CD14-positive monocyte (primary cell): ENCODE measurements around the gene FKBP5. TPM values are rescaled to one million over a fixed set of nuclear protein-coding genes. Genes with fewer than 3 reads are reported as not detected.

Experiments used
- DNase-seq, 3 donors: peaks; one replicate each; pipeline ENCODE4 v3.0.0-alpha.2; 2011 to 2022
- H2AFZ ChIP-seq: 2 replicates; pipeline ENCODE4 v1.6.0; 2012; ENCODE audit warnings: mild to moderate bottlenecking, low read depth, low read length, inconsistent platforms; ENCODE audit not compliant: insufficient read depth, poor library complexity, severe bottlenecking
- H3K27ac ChIP-seq, 2 donors: 1 replicate in 1 of 2; 2 replicates in 1 of 2; pipeline ENCODE4 v1.5.1; 2012 to 2013; ENCODE audit warnings: low read length in 2 of 2, control low read depth in 1 of 2, inconsistent platforms in 1 of 2, low read depth in 1 of 2, mild to moderate bottlenecking in 1 of 2
- H3K27me3 ChIP-seq, 2 donors: one replicate each; pipeline versions ENCODE4 v1.6.0 to v1.6.1; 2011 to 2013; ENCODE audit warnings: low read length in 2 of 2; ENCODE audit not compliant: control insufficient read depth in 2 of 2, insufficient read depth in 2 of 2
- H3K36me3 ChIP-seq, 2 donors: replicated peaks in 1 of 2; 1 replicate in 1 of 2; 2 replicates in 1 of 2; pipeline versions ENCODE4 v1.5.1 to v1.6.1; 2012 to 2013; ENCODE audit warnings: low read length in 2 of 2, control low read depth in 1 of 2, inconsistent platforms in 1 of 2, mild to moderate bottlenecking in 1 of 2; ENCODE audit not compliant: insufficient read depth in 2 of 2, control insufficient read depth in 1 of 2
- H3K4me1 ChIP-seq, 2 donors: 1 replicate in 1 of 2; 2 replicates in 1 of 2; pipeline versions ENCODE4 v1.5.1 to v1.6.1; 2012 to 2013; ENCODE audit warnings: low read length in 2 of 2, control low read depth in 1 of 2, inconsistent platforms in 1 of 2, mild to moderate bottlenecking in 1 of 2, moderate library complexity in 1 of 2; ENCODE audit not compliant: insufficient read depth in 2 of 2, control insufficient read depth in 1 of 2
- H3K4me2 ChIP-seq: replicated peaks from 2 replicates; pipeline ENCODE3; 2012; ENCODE audit warnings: low read length, moderate library complexity, mild to moderate bottlenecking; ENCODE audit not compliant: poor library complexity, severe bottlenecking; ENCODE audit errors: extremely low read depth
- H3K4me3 ChIP-seq, 3 experiments: fragments of 200-600 bp in 1 of 3; sonication (generic) in 1 of 3; replicated peaks in 1 of 3; 1 replicate in 2 of 3; 2 replicates in 1 of 3; pipeline ENCODE4 v1.5.1; 2011 to 2013; ENCODE audit warnings: low read length in 3 of 3, mild to moderate bottlenecking in 3 of 3, control low read depth in 2 of 3, low read depth in 2 of 3, inconsistent platforms in 1 of 3, moderate library complexity in 1 of 3
- H3K79me2 ChIP-seq: 2 replicates; pipeline ENCODE4 v1.6.0; 2012; ENCODE audit warnings: mild to moderate bottlenecking, control low read depth, inconsistent platforms, low read length, moderate library complexity; ENCODE audit not compliant: insufficient read depth
- H3K9ac ChIP-seq: 2 replicates; pipeline ENCODE4 v1.6.0; 2017; ENCODE audit warnings: low read length, mild to moderate bottlenecking; ENCODE audit not compliant: insufficient read depth, poor library complexity, severe bottlenecking
- H3K9me3 ChIP-seq, 2 donors: replicated peaks in 1 of 2; 1 replicate in 1 of 2; 2 replicates in 1 of 2; pipeline versions ENCODE4 v1.5.1 to v1.6.1; 2012 to 2013; ENCODE audit warnings: low read length in 2 of 2, control low read depth in 1 of 2; ENCODE audit not compliant: control insufficient read depth in 1 of 2, insufficient read depth in 1 of 2
- H4K20me1 ChIP-seq: 2 replicates; pipeline ENCODE4 v1.6.0; 2012; ENCODE audit warnings: mild to moderate bottlenecking, low read length, control low read depth, moderate library complexity; ENCODE audit not compliant: insufficient read depth
- H3K27ac Mint-ChIP-seq, 7 donors: one replicate each; pipeline ENCODE4 v1.8.0; 2020; ENCODE audit warnings: mild to moderate bottlenecking in 7 of 7, mixed read lengths in 7 of 7, moderate library complexity in 6 of 7, inconsistent platforms in 2 of 7
- H3K27me3 Mint-ChIP-seq, 3 donors: one replicate each; pipeline ENCODE4 v1.8.0; 2021 to 2022; ENCODE audit warnings: low read depth in 3 of 3, mild to moderate bottlenecking in 3 of 3, mixed read lengths in 3 of 3, moderate library complexity in 3 of 3, inconsistent platforms in 1 of 3
- H3K36me3 Mint-ChIP-seq, 2 donors: one replicate each; pipeline ENCODE4 v1.8.0; 2020; ENCODE audit warnings: mixed read lengths in 2 of 2, inconsistent platforms in 1 of 2, mild to moderate bottlenecking in 1 of 2
- H3K4me1 Mint-ChIP-seq: one replicate; pipeline ENCODE4 v1.8.0; 2020; ENCODE audit warnings: mild to moderate bottlenecking, mixed read lengths
- H3K4me3 Mint-ChIP-seq, 2 donors: one replicate each; pipeline ENCODE4 v1.8.0; 2020; ENCODE audit warnings: mild to moderate bottlenecking in 2 of 2, mixed read lengths in 2 of 2, moderate library complexity in 1 of 2
- H3K9me3 Mint-ChIP-seq, 7 donors: one replicate each; pipeline ENCODE4 v1.8.0; 2020 to 2022; ENCODE audit warnings: mixed read lengths in 7 of 7, mild to moderate bottlenecking in 6 of 7, moderate library complexity in 6 of 7, inconsistent platforms in 2 of 7
- CTCF ChIP-seq: fragments of 200-600 bp; IDR thresholded peaks from one replicate; pipeline ENCODE4 v1.8.0; 2022; ENCODE audit warnings: antibody characterized with exemption, mild to moderate bottlenecking
- WGBS: methylation state at CpG from one replicate; pipeline ENCODE4 v1.1.5; 2013; ENCODE audit warnings: missing lambda C conversion rate; ENCODE audit not compliant: insufficient coverage; 5-methylcytosine and 5-hydroxymethylcytosine counted together
- intact Hi-C, 2 donors: fragments of 100-400 bp; cut with micrococcal nuclease; formaldehyde crosslinking; loops; one replicate each; pipeline versions ENCODE4 v1.15.0 to v1.15.1; 2023
- polyA plus RNA-seq, 3 donors: library from polyadenylated mRNA; depleted of rRNA in 1 of 3; unstranded in 2 of 3; stranded (reverse) in 1 of 3; fragments of 300-500 nt in 2 of 3; fragments of >200 nt in 1 of 3; fragmentation: Illumina TruSeq in 2 of 3; gene quantifications; 1 replicate in 2 of 3; 2 replicates in 1 of 3; pipeline ENCODE4 v1.2.3, GENCODE V29; 2012 to 2021

FKBP5 gene
- polyA plus RNA-seq, 3 donors = 20.2 to 58.5 (median 56.9) TPM

GRCh38 chr6:35610830-35611229, 77.9 kb downstream of the FKBP5 start:
- Mint-ChIP-seq H3K27ac (peak overlapping the region in 2 of 7 donors; percentile 22 to 60), H3K27me3 (peaks cover 0 to 2% (median 0%) of the 10 kb centered on the region in 3 donors), H3K36me3 (peaks cover 69 to 79% of the 10 kb centered on the region in 2 donors), H3K9me3 (peaks cover 7 to 12% (median 10%) of the 10 kb centered on the region in 7 donors), H3K4me1 (peaks cover 35% of the 10 kb centered on the region), H3K4me3 (no peak overlapping the region)
- Histone ChIP-seq H3K4me3 (no peak overlapping the region), H3K79me2 (peaks cover 58% of the 10 kb centered on the region), H2AFZ (no peak overlapping the region), H3K27me3 (no peaks in the 10 kb centered on the region), H3K4me2 (no peak overlapping the region), H3K9ac (no peak overlapping the region), H3K9me3 (peaks cover 5 to 7% of the 10 kb centered on the region in 2 donors), H3K27ac (peak overlapping the region in 1 of 2 donors; percentile 42), H4K20me1 (peaks cover 10% of the 10 kb centered on the region), H3K36me3 (peaks cover 22 to 67% of the 10 kb centered on the region in 2 donors), H3K4me1 (peaks cover 14 to 22% of the 10 kb centered on the region in 2 donors)
- intact Hi-C loops = no loop called here
- 96% methylated on average over 3 of the region's 3 CpGs for WGBS
- TF ChIP-seq CTCF = no peak
- no peak for DNase-seq

DNA sequence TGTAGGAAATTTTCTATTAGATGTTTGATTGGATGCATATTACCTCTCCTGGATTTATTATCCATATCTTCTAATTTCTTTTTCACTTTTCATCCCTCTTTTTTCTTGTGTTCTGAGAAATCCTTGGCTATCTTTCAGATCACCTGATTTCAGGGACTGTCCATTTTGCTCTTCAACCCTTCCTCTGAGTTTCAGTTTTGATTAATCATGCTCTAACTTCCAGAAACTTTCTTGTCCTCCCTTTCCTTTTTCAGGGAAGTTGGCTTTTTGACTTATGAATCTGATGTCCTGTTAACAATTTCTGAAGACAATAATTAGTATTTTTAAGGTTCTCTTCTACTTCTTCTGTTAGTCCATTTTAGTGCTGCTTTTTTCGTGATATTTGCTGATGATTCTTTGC, 79.1 kb downstream of the FKBP5 start:
- H3K4me3 Mint-ChIP-seq = no peak overlapping the region
- H3K4me1 Mint-ChIP-seq = peaks cover 23% of the 10 kb centered on the region

More for the DNA sequence above, 79.1 kb downstream of the FKBP5 start:
- WGBS = 100% methylated on average over 1 of the region's 1 CpG
- no peak overlapping the region for H3K9ac ChIP-seq
- H3K27ac ChIP-seq = peak overlapping the region in 1 of 2 donors; percentile 17
- H3K4me3 ChIP-seq = no peak overlapping the region
- Mint-ChIP-seq H3K9me3 (peaks cover 7 to 15% (median 10%) of the 10 kb centered on the region in 7 donors), H3K27ac (peak overlapping the region in 3 of 7 donors; percentile 28 to 73 (median 41)), H3K27me3 (peaks cover 0 to 2% (median 0%) of the 10 kb centered on the region in 3 donors), H3K36me3 (peaks cover 69 to 77% of the 10 kb centered on the region in 2 donors)
- peaks cover 59% of the 10 kb centered on the region for H3K79me2 ChIP-seq
- peaks cover 17% of the 10 kb centered on the region for H4K20me1 ChIP-seq
- no peak for TF ChIP-seq CTCF
- no peak overlapping the region for H2AFZ ChIP-seq
- intact Hi-C loops = loop anchor here in 1 of 2 donors (10.0 kb wide), 1 partner anchor 65 kb away; no protein-coding TSS in a partner anchor
- H3K9me3 ChIP-seq = peaks cover 5 to 7% of the 10 kb centered on the region in 2 donors
- no peak for DNase-seq
- peaks cover 2 to 9% of the 10 kb centered on the region in 2 donors for H3K4me1 ChIP-seq
- H3K4me2 ChIP-seq = no peak overlapping the region
- H3K36me3 ChIP-seq = peaks cover 28 to 73% of the 10 kb centered on the region in 2 donors
- no peaks in the 10 kb centered on the region for H3K27me3 ChIP-seq
